Transverse colon (tissue), 4 donors: ENCODE data around the gene TCF7L2.

Experiments used
- CTCF ChIP-seq, 5 experiments: fragments of 200-600 bp in 3 of 5; fragments of 450-650 bp in 2 of 5; sonication (generic) in 3 of 5; IDR thresholded peaks; 1 replicate in 2 of 5; 2 replicates in 3 of 5; pipeline ENCODE4 v1.5.1; 2016 to 2017; ENCODE audit warnings: antibody characterized with exemption in 5 of 5, inconsistent platforms in 3 of 5, mild to moderate bottlenecking in 2 of 5, moderate library complexity in 1 of 5
- EP300 ChIP-seq: sonication (generic); formaldehyde crosslinking; IDR thresholded peaks from one replicate; pipeline ENCODE4 v1.6.1; 2017; ENCODE audit warnings: antibody characterized with exemption, low read depth
- POLR2A ChIP-seq: fragments of 450-650 bp; IDR thresholded peaks from one replicate; pipeline ENCODE4 v1.6.1; 2016; ENCODE audit warnings: antibody characterized with exemption, mild to moderate bottlenecking, moderate library complexity
- POLR2AphosphoS5 ChIP-seq, 3 donors: sonication (generic); formaldehyde crosslinking; IDR thresholded peaks; one replicate each; pipeline ENCODE4 v1.6.1; 2016; ENCODE audit warnings: antibody characterized with exemption in 3 of 3

- TF ChIP-seq CTCF (IDR thresholded peaks at IDR 0.05) = no peak
- no peak for TF ChIP-seq POLR2A
- TF ChIP-seq POLR2AphosphoS5 (IDR thresholded peaks at IDR 0.05) = no peak
- no peak for TF ChIP-seq EP300
Observed at GRCh38 chr10:113025487-113025886, 75.4 kb downstream of the TCF7L2 start.
